Astrocyte (in vitro differentiated cells and primary cell): ENCODE measurements around the gene ZNF883. TPM values are rescaled to one million over a fixed set of nuclear protein-coding genes. Genes with fewer than 3 reads are reported as not detected.

Experiments used
- DNase-seq: peaks from one replicate; pipeline ENCODE4 v3.0.0-alpha.2; 2010; ENCODE audit warnings: low read depth
- FAIRE-seq: peaks from 2 replicates; lab custom pipeline; 2011; peaks lifted over from hg19 to GRCh38; lab: Jason Lieb, UNC
- H2AFZ ChIP-seq: 2 replicates; pipeline ENCODE4 v1.6.0; 2012; ENCODE audit warnings: low read depth, low read length, inconsistent platforms
- H3K27ac ChIP-seq: 2 replicates; pipeline ENCODE4 v1.5.1; 2011; ENCODE audit warnings: low read depth, low read length, inconsistent platforms
- H3K27me3 ChIP-seq: 2 replicates; pipeline ENCODE4 v1.6.0; 2011; ENCODE audit warnings: low read length, inconsistent platforms; ENCODE audit not compliant: insufficient read depth
- H3K36me3 ChIP-seq: 2 replicates; pipeline ENCODE4 v1.5.1; 2011; ENCODE audit warnings: low read length, inconsistent platforms; ENCODE audit not compliant: insufficient read depth
- H3K4me1 ChIP-seq: 2 replicates; pipeline ENCODE4 v1.5.1; 2011; ENCODE audit warnings: low read length, inconsistent platforms; ENCODE audit not compliant: insufficient read depth
- H3K4me2 ChIP-seq: 2 replicates; pipeline ENCODE4 v1.6.0; 2012; ENCODE audit warnings: low read length, inconsistent platforms
- H3K4me3 ChIP-seq: 2 replicates; pipeline ENCODE4 v1.5.1; 2011; ENCODE audit warnings: low read depth, mild to moderate bottlenecking, low read length, inconsistent platforms; ENCODE audit not compliant: insufficient read depth
- H3K79me2 ChIP-seq: 2 replicates; pipeline ENCODE4 v1.6.0; 2012; ENCODE audit warnings: mild to moderate bottlenecking, low read length, inconsistent platforms; ENCODE audit not compliant: insufficient read depth
- H3K9ac ChIP-seq: 2 replicates; pipeline ENCODE4 v1.6.0; 2012; ENCODE audit warnings: mild to moderate bottlenecking, low read length, inconsistent platforms
- H3K9me3 ChIP-seq: 2 replicates; pipeline ENCODE4 v1.5.1; 2012; ENCODE audit warnings: low read depth, mild to moderate bottlenecking, low read length, inconsistent platforms; ENCODE audit not compliant: insufficient read depth
- H4K20me1 ChIP-seq: 2 replicates; pipeline ENCODE4 v1.6.0; 2012; ENCODE audit warnings: low read length, inconsistent platforms; ENCODE audit not compliant: insufficient read depth
- H3K27ac Mint-ChIP-seq: one replicate; pipeline ENCODE4 v1.8.0; 2021; ENCODE audit warnings: mild to moderate bottlenecking, mixed read lengths; ENCODE audit not compliant: unreplicated experiment
- H3K27me3 Mint-ChIP-seq: one replicate; pipeline ENCODE4 v1.8.0; 2021; ENCODE audit warnings: low read depth, mixed read lengths; ENCODE audit not compliant: unreplicated experiment
- H3K36me3 Mint-ChIP-seq: one replicate; pipeline ENCODE4 v1.8.0; 2021; ENCODE audit warnings: low read depth, mixed read lengths; ENCODE audit not compliant: unreplicated experiment
- H3K4me1 Mint-ChIP-seq: one replicate; pipeline ENCODE4 v1.8.0; 2021; ENCODE audit warnings: low read depth, mixed read lengths; ENCODE audit not compliant: unreplicated experiment
- H3K4me3 Mint-ChIP-seq: one replicate; pipeline ENCODE4 v1.8.0; 2021; ENCODE audit warnings: mild to moderate bottlenecking, moderate library complexity, mixed read lengths; ENCODE audit not compliant: unreplicated experiment
- H3K9me3 Mint-ChIP-seq: one replicate; pipeline ENCODE4 v1.8.0; 2021; ENCODE audit warnings: mild to moderate bottlenecking, mixed read lengths; ENCODE audit not compliant: unreplicated experiment
- CTCF ChIP-seq: IDR thresholded peaks from 2 replicates; pipeline ENCODE4 v1.5.1; 2011; ENCODE audit warnings: low read depth, mild to moderate bottlenecking, inconsistent platforms, low read length, moderate library complexity; ENCODE audit not compliant: insufficient read depth
- EZH2 ChIP-seq: IDR thresholded peaks from 2 replicates; pipeline ENCODE4 v1.6.1; 2012; ENCODE audit warnings: mild to moderate bottlenecking, low read length, inconsistent platforms; ENCODE audit not compliant: insufficient read depth
- total RNA-seq: library from RNA; stranded (reverse); gene quantifications from 2 replicates; pipeline ENCODE4 v1.2.1, GENCODE V29; 2021

The ZNF883 gene
- total RNA-seq, 1 donor from 2014 or later: 1.3 TPM

- no peak overlapping the region for H3K27ac ChIP-seq
- H4K20me1 ChIP-seq: no peaks in the 10 kb centered on the region
- H2AFZ ChIP-seq: no peak overlapping the region
- peaks cover 41% of the 10 kb centered on the region for H3K9me3 ChIP-seq
- no peak overlapping the region for H3K9ac ChIP-seq
- H3K4me2 ChIP-seq: no peak overlapping the region
- Mint-ChIP-seq H3K27me3 (no peaks in the 10 kb centered on the region), H3K27ac (no peak overlapping the region), H3K36me3 (peaks cover 24% of the 10 kb centered on the region), H3K4me3 (no peak overlapping the region), H3K4me1 (no peaks in the 10 kb centered on the region), H3K9me3 (peaks cover 52% of the 10 kb centered on the region)
- H3K4me3 ChIP-seq: no peak overlapping the region
- H3K79me2 ChIP-seq: no peaks in the 10 kb centered on the region
- FAIRE-seq (no peak), DNase-seq (no peak)
- H3K27me3 ChIP-seq: no peaks in the 10 kb centered on the region
- no peaks in the 10 kb centered on the region for H3K36me3 ChIP-seq
- no peaks in the 10 kb centered on the region for H3K4me1 ChIP-seq
- TF ChIP-seq EZH2: no peak
- no peak for TF ChIP-seq CTCF
These were observed 14.6 kb downstream of the ZNF883 start for GRCh38 chr9:112997236-112997941.

- H3K27me3 ChIP-seq: no peaks in the 10 kb centered on the region
- H3K27me3 Mint-ChIP-seq: peaks cover 25% of the 10 kb centered on the region
- no peaks in the 10 kb centered on the region for H4K20me1 ChIP-seq
- no peaks in the 10 kb centered on the region for H3K4me1 Mint-ChIP-seq
- no peaks in the 10 kb centered on the region for H3K36me3 Mint-ChIP-seq
- no peak for FAIRE-seq
- no peak overlapping the region for H3K4me3 ChIP-seq
- TF ChIP-seq EZH2 (no peak), CTCF (no peak)
- no peak overlapping the region for H3K9ac ChIP-seq
- no peak overlapping the region for H3K27ac Mint-ChIP-seq
- H2AFZ ChIP-seq: no peak overlapping the region
- peaks cover 21% of the 10 kb centered on the region for H3K9me3 Mint-ChIP-seq
- no peaks in the 10 kb centered on the region for H3K79me2 ChIP-seq
- H3K4me2 ChIP-seq: no peak overlapping the region
- no peaks in the 10 kb centered on the region for H3K4me1 ChIP-seq
- H3K4me3 Mint-ChIP-seq: no peak overlapping the region
- H3K27ac ChIP-seq: no peak overlapping the region
- DNase-seq: no peak
- H3K36me3 ChIP-seq: no peaks in the 10 kb centered on the region
- no peaks in the 10 kb centered on the region for H3K9me3 ChIP-seq
These were observed 40.6 kb downstream of the ZNF883 start for GRCh38 chr9:112971415-112971814.

- H3K4me1 ChIP-seq: no peaks in the 10 kb centered on the region
- no peak for TF ChIP-seq EZH2
- TF ChIP-seq CTCF: peak; percentile 8
- no peak overlapping the region for H2AFZ ChIP-seq
- H4K20me1 ChIP-seq: no peaks in the 10 kb centered on the region
- Mint-ChIP-seq H3K36me3 (no peaks in the 10 kb centered on the region), H3K4me3 (no peak overlapping the region), H3K27me3 (peaks cover 25% of the 10 kb centered on the region), H3K27ac (no peak overlapping the region), H3K4me1 (no peaks in the 10 kb centered on the region), H3K9me3 (peaks cover 20% of the 10 kb centered on the region)
- H3K36me3 ChIP-seq: no peaks in the 10 kb centered on the region
- no peaks in the 10 kb centered on the region for H3K9me3 ChIP-seq
- no peak overlapping the region for H3K27ac ChIP-seq
- no peak overlapping the region for H3K4me2 ChIP-seq
- no peak for DNase-seq
- no peak for FAIRE-seq
- no peaks in the 10 kb centered on the region for H3K79me2 ChIP-seq
- H3K27me3 ChIP-seq: no peaks in the 10 kb centered on the region
- no peak overlapping the region for H3K9ac ChIP-seq
- H3K4me3 ChIP-seq: no peak overlapping the region
These were observed 41.1 kb downstream of the ZNF883 start for GRCh38 chr9:112970939-112971338.
